CD4-positive, alpha-beta T cell treated with Interleukin-1 beta for 1 hour (primary cell): ENCODE data around the gene SALL1.

Experiments
- DNase-seq, 2 donors: peaks; one replicate each; pipeline ENCODE4 v3.0.0-alpha.2; 2020 to 2022

SALL1 gene

DNA sequence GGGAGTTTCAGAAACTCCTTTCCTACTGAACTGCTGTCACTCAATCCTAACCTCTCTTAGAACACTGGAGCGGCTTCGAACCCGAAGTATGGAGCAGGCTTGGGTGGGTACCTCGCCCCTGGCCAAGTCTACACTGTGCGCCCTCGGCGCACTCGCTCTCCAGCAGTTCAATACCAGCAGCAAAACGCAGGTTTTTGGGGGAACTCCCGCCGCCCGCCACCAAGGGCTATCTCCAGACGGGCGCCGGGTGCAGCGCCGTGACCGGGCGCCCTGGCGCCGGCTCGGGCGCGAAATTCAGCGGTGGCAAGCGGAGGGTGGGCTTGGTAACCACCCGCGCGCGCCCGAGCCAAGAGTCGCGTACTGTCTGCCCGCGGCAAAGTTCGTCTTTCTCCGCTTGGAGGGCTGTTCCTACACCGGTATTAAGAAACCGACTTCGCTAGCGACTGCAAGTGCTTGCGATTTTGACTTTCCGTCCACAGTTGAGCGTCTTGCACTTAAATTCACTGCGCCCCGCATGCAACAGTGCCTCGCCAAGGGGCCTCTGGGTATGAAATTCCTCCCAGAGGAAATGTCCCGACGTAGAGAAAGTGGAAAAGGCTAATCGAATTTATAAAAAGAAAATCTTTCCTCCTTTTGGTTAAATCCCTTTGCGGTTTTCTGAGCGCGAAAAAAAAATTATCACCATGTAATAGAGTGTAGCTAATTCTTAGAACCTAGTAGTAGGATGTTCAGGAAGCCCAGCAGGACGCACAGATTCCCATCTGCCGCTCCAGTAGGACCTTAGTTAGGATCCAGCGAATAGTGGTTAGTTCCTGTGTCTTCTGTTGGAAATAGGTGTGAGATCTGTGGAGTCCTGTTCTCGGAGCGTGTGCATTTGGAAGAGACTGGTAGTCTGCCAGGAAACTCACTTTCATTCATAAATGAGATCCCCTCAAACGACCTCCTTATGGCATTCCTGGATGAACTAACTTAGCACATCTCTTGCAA is 5.0 kb upstream of the SALL1 start:
- DNase-seq = no peak

- DNase-seq = no peak
These were observed 4.1 kb upstream of the SALL1 start for GRCh38 chr16:51155199-51155607.

DNA sequence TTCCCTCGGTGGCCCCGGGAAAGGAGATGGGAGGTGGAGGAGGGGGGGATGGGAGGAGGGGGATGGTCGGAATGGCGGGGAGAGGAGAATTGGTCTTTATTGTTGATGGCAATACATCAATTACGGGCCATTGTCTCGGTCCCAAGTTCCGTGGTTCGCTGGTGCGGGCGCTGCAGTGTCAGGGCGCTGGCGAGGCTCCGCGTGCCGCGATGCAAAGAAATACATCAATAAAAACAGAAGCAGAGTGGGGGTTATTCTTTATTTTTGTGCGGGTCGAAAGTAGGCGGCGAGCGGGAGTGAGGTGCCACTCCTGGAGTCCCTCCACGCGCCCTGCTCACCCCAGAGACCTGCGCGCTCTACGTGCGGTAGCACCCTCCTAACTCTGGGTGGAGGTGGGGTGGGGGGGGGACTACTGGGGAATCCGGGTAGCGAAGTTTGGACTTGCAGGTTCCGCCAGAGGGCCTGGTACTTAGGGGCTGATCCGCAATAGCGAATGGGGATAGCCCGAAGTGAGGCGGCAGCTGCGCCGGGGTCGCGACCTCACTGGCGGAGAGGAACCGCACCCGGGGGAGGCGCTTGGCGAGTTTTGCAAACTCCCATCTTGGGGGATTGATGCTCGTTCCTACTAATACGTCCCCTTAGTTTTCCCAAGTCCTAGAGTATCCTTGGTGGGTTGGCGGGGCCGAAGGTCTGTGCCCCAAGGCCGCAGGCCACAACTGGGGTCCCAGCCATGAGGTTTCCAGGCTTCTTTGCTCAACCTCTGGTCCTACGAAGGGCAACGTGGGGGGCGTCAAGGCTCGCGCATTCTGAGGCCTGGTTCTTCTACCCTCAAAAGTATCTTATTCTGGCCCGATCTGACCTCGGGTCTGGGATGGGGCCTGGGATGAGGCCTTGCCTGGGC is 3.5 kb upstream of the SALL1 start:
- no peak for DNase-seq

DNA sequence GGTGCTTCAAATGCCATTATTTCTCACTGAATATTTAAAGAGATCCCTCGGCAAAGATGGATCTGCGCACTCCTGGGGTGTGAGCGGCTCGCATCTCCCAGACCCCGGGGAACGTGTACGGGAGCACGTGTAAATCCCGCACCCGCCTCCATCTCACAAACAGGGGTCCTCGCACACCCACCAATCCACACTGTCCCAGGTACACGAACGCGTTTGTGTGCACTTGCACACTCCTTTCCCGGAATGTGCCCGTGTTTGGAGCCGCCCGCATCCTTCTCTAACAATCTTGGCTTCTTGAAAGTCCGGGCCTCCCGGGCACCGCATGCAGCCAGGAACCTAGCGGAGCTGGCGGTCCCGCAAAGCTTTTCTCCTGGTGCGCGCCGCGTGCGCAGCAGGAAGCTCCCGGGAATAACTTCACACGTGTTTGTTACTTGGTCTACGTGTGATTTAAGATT is 2.5 kb upstream of the SALL1 start:
- DNase-seq = no peak

DNA sequence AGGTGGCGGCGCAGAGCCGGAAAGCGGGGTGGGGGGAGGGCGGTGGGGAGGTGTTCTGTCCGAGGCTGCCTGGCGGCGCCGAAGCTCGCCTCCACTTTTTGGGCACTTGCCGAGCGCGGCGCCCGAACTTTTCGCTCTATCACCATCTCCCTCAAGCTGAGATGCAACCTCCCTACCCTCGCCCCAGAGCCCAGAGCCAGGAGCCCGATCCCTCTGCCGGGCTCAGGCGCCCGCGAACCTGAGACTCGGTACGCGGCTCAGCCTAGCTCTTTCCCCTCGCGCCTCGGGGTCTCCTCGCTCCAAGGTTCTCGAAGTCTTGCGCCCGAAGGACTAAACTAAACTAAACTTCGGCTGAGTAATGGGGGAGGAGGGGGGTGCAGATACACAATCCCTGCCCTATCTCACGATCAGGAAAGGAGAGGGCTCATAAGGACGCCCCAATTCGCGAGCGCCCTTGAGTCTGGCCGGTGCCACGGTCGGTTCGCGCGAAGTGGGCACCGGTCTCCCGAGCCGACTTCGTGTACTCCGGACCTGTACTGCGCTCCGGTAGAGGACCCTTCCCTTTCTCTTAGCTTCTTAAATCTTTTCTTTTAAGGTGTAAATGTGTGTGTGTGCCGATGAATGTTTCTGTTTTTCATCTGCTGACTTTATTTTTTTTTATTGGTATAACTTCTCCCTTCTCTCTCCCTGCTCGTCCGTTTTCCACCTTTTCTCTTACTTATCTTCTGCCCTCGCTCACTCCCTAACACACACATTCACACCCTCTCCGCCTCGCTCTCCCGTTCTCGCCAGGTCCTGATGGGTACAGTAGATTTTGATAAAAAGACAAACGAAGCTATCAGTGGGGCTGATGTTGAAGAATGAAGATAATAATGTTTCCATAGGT is 1.9 kb upstream of the SALL1 start:
- no peak for DNase-seq

GRCh38 chr16:51151961-51152663 is 1.0 kb upstream of the SALL1 start:
- DNase-seq = no peak

- DNase-seq = no peak
These were observed 428 bp upstream of the SALL1 start for GRCh38 chr16:51151435-51151960.

DNA sequence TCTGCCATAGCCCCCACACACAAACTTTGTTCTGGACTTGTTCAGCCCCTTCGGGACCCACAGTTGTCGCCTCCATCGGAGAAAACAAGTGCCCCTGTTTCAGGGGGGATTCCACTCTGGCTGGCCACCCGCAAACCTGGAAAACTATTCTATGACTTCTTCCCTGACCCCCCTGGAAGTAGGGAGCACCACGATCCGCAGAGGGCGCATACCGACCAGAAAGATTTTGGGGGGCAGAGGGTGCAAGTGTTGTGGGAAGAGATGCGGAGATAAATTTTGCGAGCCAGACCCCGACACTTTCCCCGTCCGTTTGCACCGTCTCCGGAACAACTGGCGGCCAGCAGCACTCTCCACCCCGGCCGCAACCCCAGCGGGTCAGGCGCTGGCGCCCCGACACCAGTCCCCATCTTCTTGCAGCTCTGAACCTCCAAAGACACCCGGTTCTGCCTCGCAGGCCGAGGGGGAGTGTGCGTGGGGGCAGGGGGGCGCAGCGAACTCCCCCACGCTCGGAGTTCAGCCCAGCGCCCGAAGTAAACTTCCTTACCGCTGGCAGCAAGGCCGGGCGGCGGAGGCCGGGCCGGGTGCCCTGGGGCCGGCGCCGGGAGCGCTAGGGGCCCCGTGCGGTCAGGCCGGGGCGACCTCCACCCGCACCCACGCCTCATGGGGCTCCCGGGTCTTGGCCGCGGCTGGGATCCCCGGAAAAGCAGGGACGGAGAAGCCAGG is 744 bp downstream of the SALL1 start:
- no peak for DNase-seq

GRCh38 chr16:51149721-51150164 is 1.3 kb downstream of the SALL1 start:
- DNase-seq = no peak

GRCh38 chr16:51149251-51149661 is 1.8 kb downstream of the SALL1 start:
- no peak for DNase-seq

DNA sequence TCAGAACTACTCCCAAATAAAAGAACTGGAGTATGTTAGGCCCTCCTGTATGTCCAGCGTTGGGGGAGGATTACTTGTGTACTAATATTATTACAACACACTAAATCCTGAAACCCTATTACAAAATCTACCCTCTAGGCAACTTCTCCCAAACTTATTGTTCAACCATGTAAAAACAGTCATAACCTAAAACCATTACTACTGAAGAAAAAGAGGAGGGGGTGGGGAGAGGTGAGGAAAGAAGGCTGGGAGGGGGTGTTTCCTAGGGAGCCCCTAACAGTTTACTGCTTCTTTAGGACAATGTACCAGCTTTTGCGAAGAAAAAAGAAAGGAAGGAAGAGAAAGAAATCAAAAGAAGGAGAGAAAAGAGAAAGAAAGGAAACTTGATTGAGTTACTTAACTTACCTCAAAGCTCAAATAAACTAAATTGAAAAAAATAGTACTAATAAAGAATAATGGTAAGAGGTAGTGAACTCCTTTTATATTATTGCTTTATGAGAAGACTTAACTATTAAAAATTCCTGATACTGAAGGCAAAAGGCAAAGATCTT is 2.3 kb downstream of the SALL1 start:
- no peak for DNase-seq

DNA sequence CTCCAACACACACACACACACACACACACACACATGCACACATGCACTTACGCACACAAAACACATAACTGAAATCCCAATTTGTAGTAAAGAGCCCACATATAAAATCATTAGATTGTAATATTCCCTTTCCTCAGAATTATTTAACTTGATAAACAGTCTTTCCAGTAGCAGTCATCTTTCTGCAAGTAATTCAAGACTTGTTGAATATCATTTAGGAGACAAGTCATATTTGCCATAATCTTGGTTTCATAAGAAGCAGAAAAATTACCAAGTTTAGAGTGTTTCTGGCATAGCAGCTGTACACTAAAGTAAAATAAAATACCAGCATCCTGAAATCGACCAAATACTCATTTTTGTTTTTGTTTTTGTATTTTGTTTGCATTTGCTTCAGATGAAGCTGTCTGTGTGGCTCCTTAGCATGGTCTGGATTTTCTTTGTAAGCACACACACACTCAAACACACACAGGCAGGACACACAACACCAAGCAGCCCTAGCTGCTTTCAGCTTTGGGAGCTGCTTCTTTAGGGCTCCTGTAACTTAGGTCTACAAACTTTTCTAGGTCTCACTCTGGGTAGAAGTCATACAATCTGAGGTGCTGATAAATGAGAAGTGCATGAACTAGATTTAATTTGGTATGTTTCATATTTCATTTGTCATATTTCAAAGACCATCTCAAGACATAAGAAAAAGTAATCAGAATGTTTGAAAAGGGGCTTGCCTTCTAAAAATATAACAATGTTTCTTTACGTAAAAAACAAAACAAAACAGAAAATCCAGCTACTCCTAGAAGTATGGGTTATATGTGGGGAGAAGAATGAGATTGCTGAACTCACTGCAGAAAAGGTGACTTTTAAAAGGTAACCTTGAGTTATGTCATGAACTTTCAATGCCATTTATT is 3.0 kb downstream of the SALL1 start:
- DNase-seq = no peak

- DNase-seq = no peak
These were observed 4.7 kb downstream of the SALL1 start for GRCh38 chr16:51146256-51146924.

GRCh38 chr16:51144203-51144602 is 6.9 kb downstream of the SALL1 start:
- no peak for DNase-seq

DNA sequence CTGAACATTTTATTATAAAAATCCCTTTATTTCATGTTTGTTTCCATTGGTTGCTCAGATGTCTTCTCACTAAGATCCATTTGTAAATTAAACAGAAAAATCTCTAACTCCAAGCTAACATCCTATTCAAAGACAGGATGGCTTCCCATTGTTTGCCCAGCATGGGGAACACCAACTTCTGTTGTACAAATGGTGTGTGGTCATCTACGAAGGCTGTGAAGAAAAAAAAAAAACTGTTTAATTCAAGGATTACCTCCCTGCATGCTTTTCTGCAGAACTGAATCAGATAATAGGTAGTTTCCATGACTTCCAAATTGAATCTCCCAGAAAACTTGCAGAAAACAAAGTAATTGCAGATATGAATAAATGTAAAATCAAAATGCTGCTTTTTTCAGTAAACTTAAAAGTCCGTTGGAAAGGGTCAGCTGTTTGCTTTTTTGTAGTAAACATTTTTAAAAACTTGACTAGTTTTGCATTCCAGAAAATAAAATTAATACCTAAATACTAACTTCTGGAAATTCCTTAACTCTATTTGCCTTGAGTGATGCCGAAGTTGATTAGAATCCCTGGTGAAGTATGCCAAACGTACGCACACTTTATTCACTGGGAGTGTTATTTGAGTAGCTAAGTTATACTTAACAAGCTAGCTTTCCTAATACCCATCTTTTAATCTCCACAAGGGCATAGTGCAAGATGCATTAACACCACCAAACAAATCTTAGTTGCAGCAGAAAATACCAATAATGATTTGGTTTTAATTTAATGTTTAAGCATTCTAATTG is 7.7 kb downstream of the SALL1 start:
- no peak for DNase-seq

DNA sequence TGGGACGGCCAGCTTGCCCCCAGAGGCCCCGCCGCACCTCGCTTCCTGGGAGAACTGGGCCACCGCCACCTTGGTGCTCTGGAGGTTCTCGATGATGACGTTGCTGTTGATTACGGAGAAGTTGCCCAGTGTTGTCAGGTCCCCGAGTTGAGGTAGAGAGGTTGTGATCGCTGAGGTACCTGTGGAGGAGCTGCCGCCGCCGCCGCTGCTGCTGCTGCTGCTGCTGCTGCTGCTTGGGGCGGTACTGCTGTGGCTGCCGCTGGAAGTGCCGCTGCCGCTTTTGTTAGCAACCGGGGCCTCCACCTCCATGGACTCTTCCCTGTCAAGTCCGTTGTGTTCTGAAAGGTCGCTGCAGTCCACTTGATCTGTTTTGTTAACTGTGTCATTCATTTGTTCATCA is 9.5 kb downstream of the SALL1 start:
- DNase-seq = no peak

DNA sequence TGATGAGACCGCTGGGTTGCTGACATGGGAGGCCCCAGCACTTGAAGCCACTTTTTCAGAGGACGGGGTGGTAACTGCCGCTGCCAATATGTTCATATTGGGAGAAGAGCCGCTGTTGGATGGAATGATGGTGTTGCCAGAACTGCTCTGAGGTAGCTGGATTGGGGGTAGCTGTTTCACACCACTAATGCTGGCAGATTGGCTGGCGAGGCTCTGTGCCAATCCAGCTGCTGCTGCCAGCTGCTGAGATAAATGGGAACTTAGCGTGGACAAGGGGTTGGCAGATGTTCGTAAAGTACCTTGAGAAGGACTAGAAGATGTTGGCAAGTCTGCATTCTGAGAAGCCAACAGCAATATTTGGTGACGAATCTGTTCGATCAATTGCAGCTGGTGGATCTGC is 10.0 kb downstream of the SALL1 start:
- no peak for DNase-seq

- no peak for DNase-seq
These were observed 11.0 kb downstream of the SALL1 start for GRCh38 chr16:51140112-51140511.
